Measurements from ENCODE around the gene MRPL18.
A peak's percentile ranks its signal among the peaks of the same experiment; 100 is the strongest.
"Not testable (repeated sequence)": the region's sequence is repeated elsewhere in the genome, so short reads cannot be mapped to it uniquely, and the experiment has no call there.

MRPL18 gene

DNA sequence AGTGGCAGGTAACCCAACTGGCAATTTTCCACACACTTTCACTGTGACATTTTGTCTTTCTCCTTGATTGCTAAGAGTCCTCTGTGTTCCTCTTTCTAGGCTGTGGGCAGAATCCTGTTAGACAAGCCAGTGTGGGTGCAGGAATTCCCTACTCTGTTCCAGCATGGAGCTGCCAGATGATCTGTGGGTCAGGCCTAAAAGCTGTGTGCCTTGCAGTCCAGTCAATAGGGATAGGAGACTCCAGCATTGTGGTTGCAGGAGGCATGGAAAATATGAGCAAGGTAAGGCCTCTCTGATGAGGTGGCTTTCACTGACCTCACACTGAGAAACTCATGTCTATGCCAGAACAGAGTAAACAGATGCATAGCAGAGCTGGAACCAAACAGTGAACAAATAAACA, 23.4 kb upstream of the MRPL18 start:
- in situ Hi-C loops (cut with HindIII; ENCODE audit: low pct_ligation_motif_present, low pct_unique_long_range_greater_than_20kb, low sequenced_read_pairs): no loop called here
- DNase-seq: no peak

- in situ Hi-C loops (cut with HindIII; ENCODE audit: low pct_ligation_motif_present, low pct_unique_long_range_greater_than_20kb, low sequenced_read_pairs): no loop called here
- no peak for DNase-seq
Observed at GRCh38 chr6:159769470-159769869, 20.8 kb upstream of the MRPL18 start.

- in situ Hi-C loops (cut with HindIII; ENCODE audit: low pct_ligation_motif_present, low pct_unique_long_range_greater_than_20kb, low sequenced_read_pairs): no loop called here
- no peak for DNase-seq
Observed at GRCh38 chr6:159772196-159772595, 18.1 kb upstream of the MRPL18 start.

DNA sequence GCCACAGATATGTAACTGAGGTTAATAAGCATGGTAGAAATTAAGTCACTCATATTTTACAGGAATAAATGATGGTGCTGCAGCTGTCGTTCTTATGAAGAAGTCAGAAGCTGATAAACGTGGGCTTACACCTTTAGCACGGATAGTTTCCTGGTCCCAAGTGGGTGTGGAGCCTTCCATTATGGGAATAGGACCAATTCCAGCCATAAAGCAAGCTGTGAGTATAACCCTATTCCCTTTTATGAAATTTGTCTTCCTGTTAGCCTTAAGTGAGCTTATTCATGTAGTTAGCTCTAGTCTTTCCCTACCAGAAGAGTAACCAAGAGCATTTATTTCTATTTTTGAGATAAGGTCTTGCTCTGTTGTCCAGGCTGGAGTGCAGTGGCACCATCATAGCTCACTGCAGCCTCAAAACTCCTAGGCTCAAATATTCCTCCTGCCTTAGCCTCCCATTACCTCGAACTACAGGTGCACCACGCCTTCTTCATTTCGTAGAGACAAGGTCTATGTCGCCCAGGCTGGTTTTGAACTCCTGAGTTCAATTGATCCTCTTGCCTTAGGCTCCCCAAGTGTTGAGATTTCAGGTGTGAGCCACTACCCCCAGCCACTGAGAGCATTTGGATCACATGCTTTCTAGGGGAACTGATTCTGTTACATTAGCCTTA, 12.9 kb upstream of the MRPL18 start:
- in situ Hi-C loops (cut with HindIII; ENCODE audit: low pct_ligation_motif_present, low pct_unique_long_range_greater_than_20kb, low sequenced_read_pairs): no loop called here
- no peak for DNase-seq

DNA sequence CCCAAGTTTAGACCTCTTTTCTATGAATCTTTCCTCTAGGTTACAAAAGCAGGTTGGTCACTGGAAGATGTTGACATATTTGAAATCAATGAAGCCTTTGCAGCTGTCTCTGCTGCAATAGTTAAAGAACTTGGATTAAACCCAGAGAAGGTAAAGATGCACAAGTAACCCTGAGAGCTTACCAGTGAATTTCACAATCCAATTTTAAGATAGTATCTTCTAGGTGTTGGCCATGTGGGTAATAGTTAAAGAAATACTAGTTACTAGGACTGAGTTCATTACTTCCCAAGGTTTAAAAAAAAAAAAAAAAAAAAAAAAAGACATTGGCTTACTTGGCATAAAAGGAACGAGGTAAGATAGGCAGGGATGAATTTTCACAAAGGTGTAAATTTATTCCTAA, 12.1 kb upstream of the MRPL18 start:
- no peak for DNase-seq
- in situ Hi-C loops (cut with HindIII; ENCODE audit: low pct_ligation_motif_present, low pct_unique_long_range_greater_than_20kb, low sequenced_read_pairs): no loop called here

DNA sequence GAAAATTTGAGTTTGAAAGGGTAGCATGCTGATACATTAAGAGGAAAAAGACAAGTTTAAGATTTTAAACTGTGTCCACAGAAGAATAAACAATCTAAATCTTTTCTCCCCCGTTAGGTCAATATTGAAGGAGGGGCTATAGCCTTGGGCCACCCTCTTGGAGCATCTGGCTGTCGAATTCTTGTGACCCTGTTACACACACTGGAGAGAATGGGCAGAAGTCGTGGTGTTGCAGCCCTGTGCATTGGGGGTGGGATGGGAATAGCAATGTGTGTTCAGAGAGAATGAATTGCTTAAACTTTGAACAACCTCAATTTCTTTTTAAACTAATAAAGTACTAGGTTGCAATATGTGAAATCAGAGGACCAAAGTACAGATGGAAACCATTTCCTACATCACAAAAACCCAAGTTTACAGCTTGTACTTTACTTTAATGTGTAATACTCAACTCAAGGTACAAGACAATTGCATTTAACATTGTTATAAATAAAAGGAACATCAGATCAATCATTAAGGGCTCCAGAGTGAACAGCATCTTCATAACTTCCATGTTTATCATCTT, 11.6 kb upstream of the MRPL18 start:
- DNase-seq: no peak
- in situ Hi-C loops (cut with HindIII; ENCODE audit: low pct_ligation_motif_present, low pct_unique_long_range_greater_than_20kb, low sequenced_read_pairs): no loop called here

DNA sequence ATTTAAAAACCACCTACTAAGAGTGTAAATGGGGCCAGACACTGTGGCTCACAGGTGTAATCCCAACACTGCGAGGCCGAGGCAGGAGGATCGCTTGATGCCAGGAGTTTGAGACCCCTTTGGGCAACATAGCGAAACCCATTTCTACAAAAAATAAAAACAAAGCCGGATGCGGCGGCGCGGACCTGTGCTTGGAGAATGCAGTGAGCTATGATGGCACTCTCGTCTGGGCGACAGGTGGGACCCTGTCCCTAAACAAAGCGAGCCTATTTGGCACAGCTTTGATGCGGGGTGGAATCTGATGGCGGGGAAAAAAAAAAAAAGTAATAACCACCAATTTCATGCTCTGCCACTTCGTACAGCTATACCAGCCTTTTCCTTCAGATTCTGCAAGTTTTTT, 2.0 kb upstream of the MRPL18 start:
- in situ Hi-C loops (cut with HindIII; ENCODE audit: low pct_ligation_motif_present, low pct_unique_long_range_greater_than_20kb, low sequenced_read_pairs): no loop called here
- DNase-seq: no peak

GRCh38 chr6:159788753-159789376, 1.4 kb upstream of the MRPL18 start:
- in situ Hi-C loops (cut with HindIII; ENCODE audit: low pct_ligation_motif_present, low pct_unique_long_range_greater_than_20kb, low sequenced_read_pairs): no loop called here
- DNase-seq: peak; percentile 42

DNA sequence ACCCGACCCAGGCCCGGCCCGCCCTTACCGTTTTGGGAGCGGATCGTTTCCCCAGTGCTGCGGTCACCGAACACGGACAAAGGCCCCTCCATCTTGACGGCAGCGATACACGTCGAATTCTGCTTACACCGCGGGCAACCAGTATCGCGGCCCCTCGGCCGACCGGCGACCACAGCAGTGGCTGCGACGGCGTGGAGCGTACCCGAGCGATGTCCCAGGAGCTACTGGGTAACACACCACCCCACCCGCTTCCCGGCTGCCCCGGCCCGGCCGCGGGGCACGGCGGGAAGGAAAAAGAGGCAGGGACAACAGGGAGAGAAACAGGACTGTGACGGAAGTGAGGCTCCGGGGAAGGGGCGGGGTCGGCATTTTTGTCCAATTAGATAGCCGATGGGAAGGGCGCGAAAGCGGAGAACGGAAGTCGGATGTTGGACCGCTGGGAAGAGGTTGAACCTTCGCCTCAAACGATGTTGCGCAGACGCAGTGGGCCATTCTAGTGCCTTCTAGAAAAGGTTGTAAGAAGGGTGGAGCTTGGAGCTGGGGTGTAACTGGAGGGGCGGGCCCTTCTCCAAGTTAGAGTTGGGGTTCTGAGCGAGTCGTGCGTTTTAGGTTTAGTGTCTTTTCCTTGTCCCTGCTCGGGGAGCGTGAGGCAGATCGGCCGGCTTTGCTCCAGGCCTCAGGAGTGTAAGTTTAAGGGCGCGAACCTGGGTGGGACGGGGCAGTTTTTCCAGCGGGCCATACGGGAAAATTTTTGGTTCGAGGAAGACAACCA, 704 bp upstream of the MRPL18 start, which contains the start of gene TCP1:
TSS of gene TCP1 (minus strand) at position 226 of the 772 bp plus-strand sequence. CDS start at position 92, 134 bp downstream.
- in situ Hi-C loops (cut with HindIII; ENCODE audit: low pct_ligation_motif_present, low pct_unique_long_range_greater_than_20kb, low sequenced_read_pairs): no loop called here
- DNase-seq: peak; percentile 99

DNA sequence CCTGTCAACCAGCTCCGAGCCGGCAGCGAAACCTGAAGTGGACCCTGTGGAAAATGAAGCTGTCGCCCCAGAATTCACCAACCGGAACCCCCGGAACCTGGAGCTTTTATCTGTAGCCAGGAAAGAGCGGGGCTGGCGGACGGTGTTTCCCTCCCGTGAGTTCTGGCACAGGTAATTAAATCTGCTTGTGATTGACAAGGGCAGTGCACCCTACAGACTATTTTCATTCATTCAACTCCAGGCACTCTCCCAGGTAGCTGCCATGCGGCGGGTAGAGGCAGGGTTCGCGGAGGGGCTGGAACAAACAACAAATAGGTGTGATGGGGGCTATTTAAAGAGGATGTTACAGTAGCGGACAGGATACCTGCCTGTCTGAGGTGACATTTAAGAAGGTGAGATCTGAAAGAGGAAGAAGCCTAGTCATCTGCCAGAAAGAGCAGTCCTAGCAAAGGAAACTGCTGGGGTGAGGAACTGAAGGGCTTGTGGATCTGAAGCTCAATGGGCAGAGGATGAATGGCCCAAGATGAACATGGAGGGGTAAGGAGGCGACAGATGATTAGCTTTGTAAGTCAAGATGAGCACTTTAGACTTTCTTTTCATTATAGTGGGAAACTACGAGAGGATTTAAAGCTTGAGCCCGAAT, 810 bp downstream of the MRPL18 start:
- in situ Hi-C loops (cut with HindIII; ENCODE audit: low pct_ligation_motif_present, low pct_unique_long_range_greater_than_20kb, low sequenced_read_pairs): no loop called here
- no peak for DNase-seq

DNA sequence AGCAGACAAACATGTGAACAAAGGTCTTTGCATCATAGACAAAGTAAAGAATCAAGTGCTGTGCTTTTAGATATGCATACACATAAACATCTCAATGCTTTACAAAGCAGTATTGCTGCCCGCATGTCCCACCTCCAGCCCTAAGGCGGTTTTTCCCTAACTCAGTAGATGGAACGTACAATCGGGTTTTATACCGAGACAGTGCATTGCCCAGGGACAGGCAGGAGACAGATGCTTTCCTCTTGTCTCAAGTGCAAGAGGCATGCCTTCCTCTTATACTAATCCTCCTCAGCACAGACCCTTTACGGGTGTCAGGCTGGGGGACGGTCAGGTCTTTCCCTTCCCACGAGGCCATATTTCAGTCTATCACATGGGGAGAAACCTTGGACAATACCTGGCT, 4.7 kb downstream of the MRPL18 start:
- DNase-seq; in situ Hi-C loops (cut with HindIII; ENCODE audit: low pct_ligation_motif_present, low pct_unique_long_range_greater_than_20kb, low sequenced_read_pairs): not testable (repeated sequence)

DNA sequence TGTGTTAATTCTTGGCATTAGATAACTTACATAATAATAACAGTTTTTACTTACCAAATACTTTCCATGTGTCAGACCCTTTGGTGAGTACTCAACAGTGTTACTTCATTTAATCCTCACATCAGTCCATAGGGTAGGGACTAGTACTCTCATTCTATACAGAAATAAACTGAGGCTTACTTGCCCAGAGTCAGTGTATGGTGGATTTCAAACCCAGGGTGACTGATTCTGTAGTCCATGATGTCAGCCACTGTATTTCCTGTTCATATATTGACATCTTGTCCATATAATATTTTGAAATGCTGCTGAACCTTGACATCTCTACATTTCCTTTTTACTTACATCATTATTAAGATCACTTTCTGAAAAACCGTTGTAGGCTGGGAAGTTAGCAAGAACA, 7.3 kb downstream of the MRPL18 start:
- in situ Hi-C loops (cut with HindIII; ENCODE audit: low pct_ligation_motif_present, low pct_unique_long_range_greater_than_20kb, low sequenced_read_pairs): no loop called here
- no peak for DNase-seq

- no peak for DNase-seq
- in situ Hi-C loops (cut with HindIII; ENCODE audit: low pct_ligation_motif_present, low pct_unique_long_range_greater_than_20kb, low sequenced_read_pairs): no loop called here
Observed at GRCh38 chr6:159800141-159800865, 10.0 kb downstream of the MRPL18 start, which contains the start of gene PNLDC1. Gene PNLDC1 (plus strand): TSS chr6:159800276. CDS start chr6:159800308, 32 bp downstream.

GRCh38 chr6:159801935-159802334, 11.7 kb downstream of the MRPL18 start:
- DNase-seq: no peak
- in situ Hi-C loops (cut with HindIII; ENCODE audit: low pct_ligation_motif_present, low pct_unique_long_range_greater_than_20kb, low sequenced_read_pairs): no loop called here

DNA sequence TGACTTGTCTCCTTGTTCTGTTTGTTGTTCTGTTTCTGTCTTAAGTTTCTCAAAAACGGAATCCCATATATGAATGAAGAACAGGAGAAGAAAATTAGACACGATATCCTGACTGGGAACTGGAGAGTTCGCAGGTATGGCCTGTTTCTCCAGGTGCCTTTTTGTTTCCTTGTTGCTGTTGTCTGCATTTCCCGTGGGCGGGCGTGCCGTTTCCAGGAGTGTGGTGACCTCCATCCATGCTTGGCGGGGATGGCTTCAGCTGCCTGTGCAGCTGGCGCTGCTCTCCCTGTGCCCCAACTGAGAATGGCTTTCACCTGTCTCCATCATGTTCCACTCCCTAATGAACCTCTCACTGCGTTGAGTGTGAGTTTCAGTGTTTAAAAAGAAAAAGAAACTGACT, 14.2 kb downstream of the MRPL18 start:
- DNase-seq: no peak
- in situ Hi-C loops (cut with HindIII; ENCODE audit: low pct_ligation_motif_present, low pct_unique_long_range_greater_than_20kb, low sequenced_read_pairs): no loop called here

- no peak for DNase-seq
- in situ Hi-C loops (cut with HindIII; ENCODE audit: low pct_ligation_motif_present, low pct_unique_long_range_greater_than_20kb, low sequenced_read_pairs): no loop called here
Observed at GRCh38 chr6:159805440-159806020, 15.3 kb downstream of the MRPL18 start.

GRCh38 chr6:159806021-159806458, 15.8 kb downstream of the MRPL18 start:
- no peak for DNase-seq

More at GRCh38 chr6:159806021-159806458, 15.8 kb downstream of the MRPL18 start:
- in situ Hi-C loops (cut with HindIII; ENCODE audit: low pct_ligation_motif_present, low pct_unique_long_range_greater_than_20kb, low sequenced_read_pairs): no loop called here
